SK-N-SH treated with all-trans-retinoic acid at 6 μM for 48 hours (cell line): Measurements from ENCODE around the gene TMEM37.

Source experiments
- CSDC2 ChIP-seq: fragments of 250-450 bp; sonication (Bioruptor Pico); IDR thresholded peaks from 2 replicates; pipeline ENCODE4 v1.5.0; 2020; ENCODE audit warnings: mild to moderate bottlenecking, moderate library complexity
- GLIS3 ChIP-seq: fragments of 250-450 bp; sonication (Bioruptor Pico); IDR thresholded peaks from 2 replicates; pipeline ENCODE4 v1.5.0; 2020; ENCODE audit warnings: mild to moderate bottlenecking, moderate library complexity
- ISL1 ChIP-seq: fragments of 250-450 bp; sonication (Bioruptor Pico); IDR thresholded peaks from 2 replicates; pipeline ENCODE4 v2.1.2; 2022; ENCODE audit warnings: mild to moderate bottlenecking, moderate library complexity
- ZC3H10 ChIP-seq: fragments of 250-450 bp; sonication (Bioruptor Pico); IDR thresholded peaks from 2 replicates; pipeline ENCODE4 v1.5.1; 2021; ENCODE audit warnings: mild to moderate bottlenecking, moderate library complexity
- ZFP3 ChIP-seq: fragments of 250-450 bp; sonication (Bioruptor Pico); IDR thresholded peaks from 2 replicates; pipeline ENCODE4 v1.5.0; 2020; ENCODE audit warnings: mild to moderate bottlenecking, moderate library complexity
- ZFP30 ChIP-seq: fragments of 450-650 bp; formaldehyde crosslinking; IDR thresholded peaks from 2 replicates; pipeline ENCODE4 v1.5.0; 2022; ENCODE audit warnings: mild to moderate bottlenecking, moderate library complexity
- ZNF70 ChIP-seq: fragments of 450-650 bp; formaldehyde crosslinking; IDR thresholded peaks from 2 replicates; pipeline ENCODE4 v1.5.0; 2020; ENCODE audit warnings: mild to moderate bottlenecking, moderate library complexity
- ZNF8 ChIP-seq: fragments of 450-650 bp; formaldehyde crosslinking; IDR thresholded peaks from 2 replicates; pipeline ENCODE4 v1.5.0; 2020; ENCODE audit warnings: mild to moderate bottlenecking, moderate library complexity
- TF ChIP-seq, protein P1 (sequence below): fragments of 250-450 bp; sonication (Bioruptor Pico); IDR thresholded peaks from 2 replicates; pipeline ENCODE4 v1.8.0; 2021; ENCODE audit warnings: low read depth, mild to moderate bottlenecking, moderate library complexity, borderline replicate concordance
- TF ChIP-seq, protein P2 (sequence below): fragments of 250-450 bp; sonication (Bioruptor Pico); IDR thresholded peaks from 2 replicates; pipeline ENCODE4 v1.8.0; 2020; ENCODE audit warnings: mild to moderate bottlenecking, moderate library complexity, borderline replicate concordance

DNA sequence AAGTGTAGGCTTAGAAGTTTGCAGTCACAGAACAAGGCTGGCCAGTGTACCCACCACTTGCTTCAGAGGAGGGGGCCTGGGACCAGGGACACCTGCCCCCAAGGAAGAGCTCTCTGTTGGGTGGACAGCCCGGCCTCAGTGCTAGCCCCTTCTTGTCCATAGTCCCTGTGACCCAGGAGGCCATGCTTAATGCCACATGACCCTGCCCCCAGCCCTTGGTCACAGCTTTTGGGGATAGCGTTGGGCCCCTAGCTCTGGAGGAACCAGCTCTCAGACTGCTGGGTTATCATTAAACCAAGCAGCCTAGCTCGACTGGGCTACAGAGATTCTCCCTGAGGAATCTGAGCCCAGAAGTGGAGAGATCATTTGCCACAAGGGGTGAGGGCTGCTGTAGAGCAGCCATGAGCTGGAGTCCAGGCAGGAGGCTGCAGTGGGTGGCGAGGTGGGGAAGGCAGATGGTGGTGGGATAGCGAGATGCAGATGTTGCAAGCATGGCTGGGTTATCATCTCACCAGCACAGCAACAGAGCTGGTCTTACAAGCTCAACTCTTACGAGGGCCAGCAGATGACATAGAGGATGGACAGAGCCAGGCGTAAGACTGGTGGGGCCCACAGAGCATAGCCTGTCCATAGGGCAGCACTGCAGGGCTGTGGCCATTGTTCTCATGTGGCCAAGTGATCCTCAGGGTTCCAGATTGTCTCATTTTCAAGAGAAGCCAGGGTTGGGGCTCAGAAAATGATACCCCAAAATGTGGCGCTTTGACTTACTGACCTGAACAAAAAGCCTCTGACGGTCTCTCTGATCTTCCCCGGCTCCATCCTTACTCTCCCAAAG lies 7.2 kb upstream of the TMEM37 start:
- TF ChIP-seq ZFP3 (CRISPR knock-in tag) (no peak), ZNF70 (CRISPR knock-in tag) (no peak), CSDC2 (no peak), ISL1 (CRISPR knock-in tag) (no peak), ZC3H10 (CRISPR knock-in tag) (no peak), GLIS3 (CRISPR knock-in tag) (no peak), ZNF8 (CRISPR knock-in tag) (no peak), ZFP30 (CRISPR knock-in tag) (no peak)
- TF ChIP-seq, protein P1, sequence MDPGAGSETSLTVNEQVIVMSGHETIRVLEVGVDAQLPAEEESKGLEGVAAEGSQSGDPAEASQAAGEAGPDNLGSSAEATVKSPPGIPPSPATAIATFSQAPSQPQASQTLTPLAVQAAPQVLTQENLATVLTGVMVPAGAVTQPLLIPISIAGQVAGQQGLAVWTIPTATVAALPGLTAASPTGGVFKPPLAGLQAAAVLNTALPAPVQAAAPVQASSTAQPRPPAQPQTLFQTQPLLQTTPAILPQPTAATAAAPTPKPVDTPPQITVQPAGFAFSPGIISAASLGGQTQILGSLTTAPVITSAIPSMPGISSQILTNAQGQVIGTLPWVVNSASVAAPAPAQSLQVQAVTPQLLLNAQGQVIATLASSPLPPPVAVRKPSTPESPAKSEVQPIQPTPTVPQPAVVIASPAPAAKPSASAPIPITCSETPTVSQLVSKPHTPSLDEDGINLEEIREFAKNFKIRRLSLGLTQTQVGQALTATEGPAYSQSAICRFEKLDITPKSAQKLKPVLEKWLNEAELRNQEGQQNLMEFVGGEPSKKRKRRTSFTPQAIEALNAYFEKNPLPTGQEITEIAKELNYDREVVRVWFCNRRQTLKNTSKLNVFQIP (CRISPR knock-in tag) = no peak
- TF ChIP-seq, protein P2, sequence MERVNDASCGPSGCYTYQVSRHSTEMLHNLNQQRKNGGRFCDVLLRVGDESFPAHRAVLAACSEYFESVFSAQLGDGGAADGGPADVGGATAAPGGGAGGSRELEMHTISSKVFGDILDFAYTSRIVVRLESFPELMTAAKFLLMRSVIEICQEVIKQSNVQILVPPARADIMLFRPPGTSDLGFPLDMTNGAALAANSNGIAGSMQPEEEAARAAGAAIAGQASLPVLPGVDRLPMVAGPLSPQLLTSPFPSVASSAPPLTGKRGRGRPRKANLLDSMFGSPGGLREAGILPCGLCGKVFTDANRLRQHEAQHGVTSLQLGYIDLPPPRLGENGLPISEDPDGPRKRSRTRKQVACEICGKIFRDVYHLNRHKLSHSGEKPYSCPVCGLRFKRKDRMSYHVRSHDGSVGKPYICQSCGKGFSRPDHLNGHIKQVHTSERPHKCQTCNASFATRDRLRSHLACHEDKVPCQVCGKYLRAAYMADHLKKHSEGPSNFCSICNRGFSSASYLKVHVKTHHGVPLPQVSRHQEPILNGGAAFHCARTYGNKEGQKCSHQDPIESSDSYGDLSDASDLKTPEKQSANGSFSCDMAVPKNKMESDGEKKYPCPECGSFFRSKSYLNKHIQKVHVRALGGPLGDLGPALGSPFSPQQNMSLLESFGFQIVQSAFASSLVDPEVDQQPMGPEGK (CRISPR knock-in tag) = no peak
